ENCODE measurements around the gene CLASP1.

The CLASP1 gene

GRCh38 chr2:121638333-121638732 lies 10.9 kb downstream of the CLASP1 start:
- Histone ChIP-seq H3K9me3 (no peaks in the 10 kb centered on the region), H3K4me1 (peaks cover 0 to 20% (median 10%) of the 10 kb centered on the region in 4 donors), H3K27me3 (no peaks in the 10 kb centered on the region), H3K27ac (no peak overlapping the region), H3K4me3 (no peak overlapping the region), H3K36me3 (peaks cover 0 to 5% (median 0%) of the 10 kb centered on the region in 3 donors)
- no peak for TF ChIP-seq CTCF (IDR thresholded peaks at IDR 0.05)
- no peak for DNase-seq
- intact Hi-C loops (cut with DNase I; ENCODE audit: low total_unique reads), result no loop called here

- H3K27ac ChIP-seq, result no peak overlapping the region
- H3K27me3 ChIP-seq, result no peaks in the 10 kb centered on the region
- no peak overlapping the region for H3K4me3 ChIP-seq
- intact Hi-C loops (cut with DNase I; ENCODE audit: low total_unique reads), result no loop called here
- TF ChIP-seq CTCF (IDR thresholded peaks at IDR 0.05), result no peak
- H3K4me1 ChIP-seq, result peaks cover 0 to 31% (median 10%) of the 10 kb centered on the region in 4 donors
- no peaks in the 10 kb centered on the region for H3K36me3 ChIP-seq
- H3K9me3 ChIP-seq, result no peaks in the 10 kb centered on the region
- DNase-seq, result no peak
Measured at GRCh38 chr2:121635371-121635770, 13.9 kb downstream of the CLASP1 start.

GRCh38 chr2:121634354-121635307 lies 14.6 kb downstream of the CLASP1 start:
- no peaks in the 10 kb centered on the region for H3K27me3 ChIP-seq
- TF ChIP-seq CTCF (IDR thresholded peaks at IDR 0.05), result no peak
- peaks cover 0 to 31% (median 10%) of the 10 kb centered on the region in 4 donors for H3K4me1 ChIP-seq
- H3K4me3 ChIP-seq, result no peak overlapping the region
- H3K9me3 ChIP-seq, result no peaks in the 10 kb centered on the region
- intact Hi-C loops (cut with DNase I; ENCODE audit: low total_unique reads), result no loop called here
- DNase-seq, result no peak
- H3K36me3 ChIP-seq, result no peaks in the 10 kb centered on the region
- no peak overlapping the region for H3K27ac ChIP-seq

DNA sequence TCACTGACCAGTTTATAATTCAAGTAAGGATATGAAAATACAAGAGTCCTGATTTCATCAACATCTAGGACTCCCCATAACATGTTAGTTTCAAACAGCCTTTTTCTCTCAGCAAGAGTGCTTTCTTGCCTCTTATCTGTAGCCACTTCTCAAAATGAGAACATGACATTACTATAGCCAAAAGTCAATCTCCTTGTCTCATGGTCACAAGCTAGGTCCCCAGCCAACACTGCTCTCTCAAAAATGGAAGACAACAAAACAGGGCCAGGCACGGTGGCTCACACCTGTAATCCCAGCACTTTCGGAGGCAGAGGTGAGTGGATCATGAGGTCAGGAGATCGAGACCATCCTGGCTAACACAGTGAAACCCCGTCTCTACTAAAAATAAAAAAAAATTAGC lies 15.8 kb downstream of the CLASP1 start:
- DNase-seq, result no peak
- TF ChIP-seq CTCF (IDR thresholded peaks at IDR 0.05), result no peak
- peaks cover 0 to 31% (median 10%) of the 10 kb centered on the region in 4 donors for H3K4me1 ChIP-seq
- no peaks in the 10 kb centered on the region for H3K9me3 ChIP-seq
- H3K4me3 ChIP-seq, result no peak overlapping the region
- intact Hi-C loops (cut with DNase I; ENCODE audit: low total_unique reads), result no loop called here
- H3K27me3 ChIP-seq, result no peaks in the 10 kb centered on the region
- no peaks in the 10 kb centered on the region for H3K36me3 ChIP-seq
- H3K27ac ChIP-seq, result no peak overlapping the region

DNA sequence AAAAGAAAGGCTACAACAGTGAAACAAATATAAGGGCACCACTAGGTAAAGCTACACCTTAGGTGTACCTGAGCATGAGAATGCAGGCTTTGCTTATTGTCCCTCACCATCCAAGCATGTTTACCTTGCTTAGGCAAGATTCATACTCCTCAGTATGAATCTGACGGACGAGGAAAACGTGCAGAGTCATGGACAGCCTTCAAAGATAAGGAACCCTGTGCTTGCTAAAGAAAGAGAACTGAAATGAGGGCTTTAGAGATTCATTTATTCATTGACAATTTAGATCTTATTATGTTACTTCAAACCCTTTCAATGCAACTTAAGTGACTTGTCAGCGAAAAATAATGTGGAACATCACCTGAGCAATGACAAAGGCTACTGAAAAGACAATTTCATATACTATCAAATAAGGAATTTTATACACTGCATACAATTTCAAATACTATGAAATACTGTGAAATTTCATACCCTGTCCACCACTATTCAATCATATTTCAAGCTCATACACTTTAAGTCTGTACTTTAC lies 21.7 kb downstream of the CLASP1 start:
- Histone ChIP-seq H3K27ac (peak overlapping the region; percentile 43 to 62), H3K4me3 (no peak overlapping the region), H3K36me3 (no peaks in the 10 kb centered on the region), H3K4me1 (peaks cover 0 to 40% (median 11%) of the 10 kb centered on the region in 4 donors), H3K9me3 (no peaks in the 10 kb centered on the region), H3K27me3 (no peaks in the 10 kb centered on the region)
- intact Hi-C loops (cut with DNase I; ENCODE audit: low total_unique reads), result no loop called here
- no peak for DNase-seq
- no peak for TF ChIP-seq CTCF (IDR thresholded peaks at IDR 0.05)
